Activated naive CD4-positive, alpha-beta T cell (primary cell): ENCODE data around the gene TREM1.

ENCODE experiments used
- DNase-seq, 4 experiments: peaks; one replicate each; lab custom pipeline; 2025; lab: John Stamatoyannopoulos, UW

TREM1 gene

GRCh38 chr6:41286544-41287346 lies at the start of gene TREM1:
TREM1 (minus strand) TSS chr6:41286682; CDS start chr6:41286655, 27 bp downstream.
- DNase-seq = no peak

- no peak for DNase-seq
These were observed 49.5 kb upstream of the TREM1 start for GRCh38 chr6:41335943-41336342.

- no peak for DNase-seq
These were observed 48.8 kb upstream of the TREM1 start, which contains the start of gene NCR2 for GRCh38 chr6:41335296-41335695. NCR2 (plus strand) TSS chr6:41335608; CDS start chr6:41335877, 269 bp downstream.

- DNase-seq = no peak
These were observed 48.1 kb upstream of the TREM1 start for GRCh38 chr6:41334482-41335040.

- DNase-seq = no peak
These were observed 46.6 kb upstream of the TREM1 start for GRCh38 chr6:41332842-41333736.

GRCh38 chr6:41332241-41332640 lies 45.8 kb upstream of the TREM1 start:
- DNase-seq = no peak

- DNase-seq = no peak
These were observed 45.1 kb upstream of the TREM1 start for GRCh38 chr6:41331401-41332150.

- no peak for DNase-seq
These were observed 40.7 kb upstream of the TREM1 start for GRCh38 chr6:41327177-41327576.

- no peak for DNase-seq
These were observed 39.6 kb upstream of the TREM1 start for GRCh38 chr6:41326092-41326491.

GRCh38 chr6:41325446-41326066 lies 39.1 kb upstream of the TREM1 start:
- no peak for DNase-seq

GRCh38 chr6:41321183-41321582 lies 34.7 kb upstream of the TREM1 start:
- no peak for DNase-seq

- DNase-seq = peak; percentile 70 to 77 (median 73)
These were observed 32.4 kb upstream of the TREM1 start for GRCh38 chr6:41318654-41319565.

GRCh38 chr6:41318261-41318653 lies 31.8 kb upstream of the TREM1 start:
- DNase-seq = no peak

- DNase-seq = no peak
These were observed 29.6 kb upstream of the TREM1 start for GRCh38 chr6:41315943-41316620.

GRCh38 chr6:41315203-41315602 lies 28.7 kb upstream of the TREM1 start:
- DNase-seq = no peak

- no peak for DNase-seq
These were observed 19.8 kb upstream of the TREM1 start for GRCh38 chr6:41306187-41306854.

- DNase-seq = no peak
These were observed 16.2 kb upstream of the TREM1 start for GRCh38 chr6:41302638-41303037.

GRCh38 chr6:41298785-41299502 lies 12.5 kb upstream of the TREM1 start:
- no peak for DNase-seq
